Fibroblast of villous mesenchyme (primary cell): ENCODE data around the gene DAW1. TPM values are rescaled to one million over a fixed set of nuclear protein-coding genes. Genes with fewer than 3 reads are reported as not detected.

ENCODE experiments used
- DNase-seq: peaks from one replicate; pipeline ENCODE4 v3.0.0-alpha.2; 2010; ENCODE audit warnings: low read depth
- H3K4me3 ChIP-seq: 2 replicates; pipeline ENCODE4 v1.5.1; 2011; ENCODE audit warnings: low read depth, mild to moderate bottlenecking, low read length
- CTCF ChIP-seq: IDR thresholded peaks from 2 replicates; pipeline ENCODE4 v1.5.1; 2012; ENCODE audit warnings: low read depth, mild to moderate bottlenecking, low read length; ENCODE audit not compliant: insufficient read depth
- total RNA-seq: library from RNA; depleted of rRNA; stranded (reverse); fragments of >200 nt; gene quantifications from 2 replicates; pipeline ENCODE4 v1.2.3, GENCODE V29; 2012

DAW1 gene
- total RNA-seq, 1 donor: not detected

GRCh38 chr2:227891673-227892072 is 20.2 kb downstream of the DAW1 start:
- TF ChIP-seq CTCF: no peak
- no peak for DNase-seq

GRCh38 chr2:227903381-227903780 is 31.9 kb downstream of the DAW1 start:
- no peak overlapping the region for H3K4me3 ChIP-seq
- DNase-seq: no peak
- no peak for TF ChIP-seq CTCF

More at GRCh38 chr2:227891673-227892072, 20.2 kb downstream of the DAW1 start:
- H3K4me3 ChIP-seq: no peak overlapping the region

- no peak overlapping the region for H3K4me3 ChIP-seq
- DNase-seq: peak; percentile 22
- TF ChIP-seq CTCF: no peak
These were observed 35.6 kb downstream of the DAW1 start for GRCh38 chr2:227906991-227907390.

GRCh38 chr2:227908266-227909054 is 37.0 kb downstream of the DAW1 start:
- DNase-seq: peak; percentile 29
- H3K4me3 ChIP-seq: no peak overlapping the region
- TF ChIP-seq CTCF: no peak

- no peak for TF ChIP-seq CTCF
- H3K4me3 ChIP-seq: no peak overlapping the region
- DNase-seq: no peak
These were observed 42.9 kb downstream of the DAW1 start for GRCh38 chr2:227914362-227914761.

GRCh38 chr2:227921648-227922047 is 50.2 kb downstream of the DAW1 start:
- DNase-seq: no peak
- TF ChIP-seq CTCF: no peak
- no peak overlapping the region for H3K4me3 ChIP-seq

- no peak overlapping the region for H3K4me3 ChIP-seq
- no peak for DNase-seq
- no peak for TF ChIP-seq CTCF
These were observed 60.6 kb downstream of the DAW1 start for GRCh38 chr2:227932001-227932400.
